K562 (cell line): Measurements from ENCODE around the gene KIF23. TPM values are rescaled to one million over a fixed set of nuclear protein-coding genes. Genes with fewer than 3 reads are reported as not detected.

Experiments used
- ATF4 ChIP-seq: fragments of 450-650 bp; formaldehyde crosslinking; IDR thresholded peaks from 2 replicates; pipeline ENCODE4 v1.4.0; 2022; ENCODE audit warnings: mild to moderate bottlenecking, moderate library complexity
- DIDO1 ChIP-seq: fragments of 450-650 bp; IDR thresholded peaks from 2 replicates; pipeline ENCODE4 v1.6.1; 2016; ENCODE audit warnings: low read depth, missing biosample characterization, missing genetic modification characterization
- E2F5 ChIP-seq: sonication (generic); formaldehyde crosslinking; IDR thresholded peaks from 2 replicates; pipeline ENCODE4 v1.8.0; 2022; ENCODE audit warnings: mild to moderate bottlenecking, missing genetic modification reagents
- FOXA1 ChIP-seq: fragments of 450-650 bp; IDR thresholded peaks from 2 replicates; pipeline ENCODE4 v1.6.1; 2016; ENCODE audit warnings: mild to moderate bottlenecking, borderline replicate concordance
- HDAC1 ChIP-seq, 2 experiments: fragments of 450-650 bp; IDR thresholded peaks; 2 replicates each; pipeline ENCODE4 v1.6.1; 2016 to 2017; ENCODE audit warnings: inconsistent platforms in 1 of 2, mild to moderate bottlenecking in 1 of 2, moderate library complexity in 1 of 2
- KDM1A ChIP-seq, 2 experiments: fragments of 450-650 bp; IDR thresholded peaks; 2 replicates each; pipeline ENCODE4 v1.6.1; 2016; ENCODE audit warnings: mild to moderate bottlenecking in 2 of 2
- KLF6 ChIP-seq: fragments of 250-450 bp; sonication (Bioruptor Pico); IDR thresholded peaks from 2 replicates; pipeline ENCODE4 v1.4.0; 2020; ENCODE audit warnings: mild to moderate bottlenecking, moderate library complexity, borderline replicate concordance
- MCM5 ChIP-seq: fragments of 450-650 bp; IDR thresholded peaks from 2 replicates; pipeline ENCODE4 v1.6.1; 2016; ENCODE audit warnings: low read depth
- MEF2A ChIP-seq: IDR thresholded peaks from 2 replicates; pipeline ENCODE4 v1.6.1; 2011; ENCODE audit warnings: low read depth, mild to moderate bottlenecking, low read length, moderate library complexity; ENCODE audit not compliant: control insufficient read depth
- MYNN ChIP-seq, 2 experiments: sonication (generic); formaldehyde crosslinking in 1 of 2; IDR thresholded peaks; 2 replicates each; pipeline versions ENCODE4 v1.5.0 to v1.6.1; 2016 to 2020; ENCODE audit warnings: antibody characterized with exemption in 1 of 2, missing genetic modification reagents in 1 of 2
- OTX1 ChIP-seq: fragments of 450-650 bp; formaldehyde crosslinking; IDR thresholded peaks from 2 replicates; pipeline ENCODE4 v1.4.0; 2022; ENCODE audit warnings: mild to moderate bottlenecking
- PCBP2 ChIP-seq: fragments of 200-400 bp; formaldehyde crosslinking; IDR thresholded peaks from 2 replicates; pipeline ENCODE4 v1.6.1; 2018; ENCODE audit warnings: low read length, low read depth, mild to moderate bottlenecking, moderate library complexity; ENCODE audit not compliant: poor library complexity, severe bottlenecking
- PHB2 ChIP-seq: fragments of 450-650 bp; IDR thresholded peaks from 2 replicates; pipeline ENCODE4 v1.6.1; 2017; ENCODE audit warnings: low read depth
- SLC30A9 ChIP-seq: fragments of 250-450 bp; sonication (Bioruptor Pico); IDR thresholded peaks from 2 replicates; pipeline ENCODE4 v1.8.0; 2022; ENCODE audit warnings: mild to moderate bottlenecking, moderate library complexity
- SMAD4 ChIP-seq: fragments of 250-450 bp; sonication (Bioruptor Pico); conservative IDR thresholded peaks from 2 replicates; pipeline ENCODE4 v1.8.0; 2021; ENCODE audit warnings: inconsistent platforms, mild to moderate bottlenecking, moderate library complexity
- SNRNP70 ChIP-seq: fragments of 200-400 bp; formaldehyde crosslinking; optimal IDR thresholded peaks from 2 replicates; pipeline ENCODE3; 2017; ENCODE audit warnings: low read depth, low read length
- SPI1 ChIP-seq: IDR thresholded peaks from 2 replicates; pipeline ENCODE4 v1.6.1; 2011; ENCODE audit warnings: low read depth, low read length, control low read depth, borderline replicate concordance
- ZBTB43 ChIP-seq: sonication (generic); formaldehyde crosslinking; IDR thresholded peaks from 2 replicates; pipeline ENCODE4 v1.8.0; 2023; ENCODE audit warnings: mild to moderate bottlenecking, missing genetic modification reagents
- ZEB2 ChIP-seq: fragments of 450-650 bp; IDR thresholded peaks from 2 replicates; pipeline ENCODE4 v1.6.1; 2016
- ZNF140 ChIP-seq: fragments of 250-450 bp; sonication (Bioruptor Pico); IDR thresholded peaks from 2 replicates; pipeline ENCODE4 v1.8.0; 2021; ENCODE audit warnings: moderate library complexity, mild to moderate bottlenecking, inconsistent platforms
- ZNF408 ChIP-seq: fragments of 250-450 bp; sonication (Bioruptor Pico); IDR thresholded peaks from 2 replicates; pipeline ENCODE4 v1.4.0; 2020; ENCODE audit warnings: low read depth, mild to moderate bottlenecking, moderate library complexity
- ZNF668 ChIP-seq: fragments of 250-450 bp; sonication (Bioruptor Pico); IDR thresholded peaks from 2 replicates; pipeline ENCODE4 v1.8.0; 2022; ENCODE audit warnings: mild to moderate bottlenecking, inconsistent platforms
- ZNF764 ChIP-seq: fragments of 250-450 bp; sonication (Bioruptor Pico); IDR thresholded peaks from 2 replicates; pipeline ENCODE4 v1.4.0; 2020; ENCODE audit warnings: low read depth, mild to moderate bottlenecking, moderate library complexity
- ZNF780A ChIP-seq: fragments of 250-450 bp; sonication (Bioruptor Pico); IDR thresholded peaks from 2 replicates; pipeline ENCODE4 v1.5.0; 2021; ENCODE audit warnings: mild to moderate bottlenecking
- polyA plus RNA-seq, 8 experiments: library from polyadenylated mRNA; depleted of rRNA in 4 of 8; stranded (reverse) in 5 of 8; unstranded in 3 of 8; fragments of >200 nt; fragmentation: Nextera tagmentation in 2 of 8; fragmentation: Illumina TruSeq in 1 of 8; extraction: Ambion mirVana in 2 of 8; extraction: Trizol in 1 of 8; gene quantifications; 2 replicates each; pipeline versions ENCODE4 v1.2.1 to v1.2.3, GENCODE V29; 2011 to 2014; ENCODE audit warnings: inconsistent platforms in 1 of 8, missing spikeins in 1 of 8
- total RNA-seq, 7 experiments: library from RNA; depleted of rRNA in 6 of 7; stranded (reverse); fragments of >200 nt in 6 of 7; fragmentation: Illumina TruSeq in 2 of 7; extraction: Trizol in 2 of 7; gene quantifications; 2 replicates each; pipeline versions ENCODE4 v1.2.1 to v1.2.3, GENCODE V29; 2011 to 2021; ENCODE audit warnings: low replicate concordance in 1 of 7
- TF ChIP-seq, protein P1 (sequence below), 2 experiments: fragments of 450-650 bp; conservative IDR thresholded peaks; 2 replicates each; pipeline ENCODE4 v1.6.1; 2017; ENCODE audit warnings: mild to moderate bottlenecking in 2 of 2, moderate library complexity in 2 of 2

KIF23 gene
- total and polyA plus RNA-seq, 9 of the 15 experiments (the other 6 are each of a cell fraction or from before 2014, with no cell fraction given) = 29.4 to 58.2 (median 41.9) TPM

GRCh38 chr15:69468241-69469121 lies 54.3 kb downstream of the KIF23 start (continued):
- TF ChIP-seq MEF2A (no peak), PHB2 (no peak), ZNF140 (CRISPR knock-in tag) (no peak), ATF4 (CRISPR knock-in tag) (no peak), HDAC1 (IDR thresholded peaks at IDR 0.05) (no peak), E2F5 (CRISPR knock-in tag) (no peak), KDM1A (IDR thresholded peaks at IDR 0.05) (peak; percentile 41 to 45; a peak in 2 of 4 replicates), SNRNP70 (no peak), MCM5 (no peak), ZNF668 (CRISPR knock-in tag) (no peak), DIDO1 (no peak), ZNF780A (CRISPR knock-in tag) (no peak), ZEB2 (peak; percentile 33; the same call in 1 of the 2 replicates), SLC30A9 (no peak), SMAD4 (CRISPR knock-in tag) (0 out of 2 replicates have a peak, but pooled peaks have one; percentile 45), ZNF764 (CRISPR knock-in tag) (no peak), KLF6 (CRISPR knock-in tag) (no peak), SPI1 (peak; percentile 93), FOXA1 (no peak), PCBP2 (no peak), ZBTB43 (no peak), ZNF408 (CRISPR knock-in tag) (no peak), OTX1 (CRISPR knock-in tag) (no peak), MYNN (IDR thresholded peaks at IDR 0.05) (no peak), MYNN (CRISPR knock-in tag; IDR thresholded peaks at IDR 0.05) (no peak)
- TF ChIP-seq, protein P1, sequence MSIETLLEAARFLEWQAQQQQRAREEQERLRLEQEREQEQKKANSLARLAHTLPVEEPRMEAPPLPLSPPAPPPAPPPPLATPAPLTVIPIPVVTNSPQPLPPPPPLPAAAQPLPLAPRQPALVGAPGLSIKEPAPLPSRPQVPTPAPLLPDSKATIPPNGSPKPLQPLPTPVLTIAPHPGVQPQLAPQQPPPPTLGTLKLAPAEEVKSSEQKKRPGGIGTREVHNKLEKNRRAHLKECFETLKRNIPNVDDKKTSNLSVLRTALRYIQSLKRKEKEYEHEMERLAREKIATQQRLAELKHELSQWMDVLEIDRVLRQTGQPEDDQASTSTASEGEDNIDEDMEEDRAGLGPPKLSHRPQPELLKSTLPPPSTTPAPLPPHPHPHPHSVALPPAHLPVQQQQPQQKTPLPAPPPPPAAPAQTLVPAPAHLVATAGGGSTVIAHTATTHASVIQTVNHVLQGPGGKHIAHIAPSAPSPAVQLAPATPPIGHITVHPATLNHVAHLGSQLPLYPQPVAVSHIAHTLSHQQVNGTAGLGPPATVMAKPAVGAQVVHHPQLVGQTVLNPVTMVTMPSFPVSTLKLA (conservative IDR thresholded peaks at IDR 0.05) = no peak
